Left colon (tissue), 2 donors: Measurements from ENCODE around the gene TIGD1. TPM values are rescaled to one million over a fixed set of nuclear protein-coding genes. Genes with fewer than 3 reads are reported as not detected.

ENCODE experiments used
- ATAC-seq: fragments of 200-7000 bp; cut with Tn5 transposase; one replicate; pipeline ENCODE4 v1.9.1; 2020; ENCODE audit warnings: mild to moderate bottlenecking, moderate library complexity
- DNase-seq, 2 donors: peaks; one replicate each; pipeline ENCODE4 v3.0.0-alpha.2; 2020
- intact Hi-C, 2 donors: fragments of 100-400 bp; cut with DNase I in 1 of 2; cut with micrococcal nuclease in 1 of 2; formaldehyde crosslinking; loops; one replicate each; pipeline versions ENCODE4 v1.11.2 to v1.14.0; 2022; cut with DNase I, micrococcal nuclease
- long read RNA-seq: library from polyadenylated mRNA; unstranded; transcript quantifications from one replicate; pipeline ENCODE4 v2.0.0, GENCODE V29; 2021
- total RNA-seq, 2 donors: library from RNA; stranded (reverse); fragmentation: NEBNext Ultra II Directional; extraction: Animal tissue kit (Norgen Biotek cat#: 25700); gene quantifications; one replicate each; pipeline ENCODE4 v1.2.1, GENCODE V29; 2021
- donor health status: DM: no; HTN: no; CAD: no.
- donor health status: DM: yes; HTN: yes; CAD: no.

Gene TIGD1
- 1 to 10 TPM; 4.4 to 4.5 TPM for total RNA-seq
- long read RNA-seq, partial matches to known transcripts = 0 of 3 reads
- long read RNA-seq, other reads (novel, unspliced or antisense) = 2 of 3 reads

- DNase-seq = peak; percentile 93 to 95
- intact Hi-C loops = no loop called here
- ATAC-seq = peak; percentile 94
These were observed at the start of gene TIGD1, which contains the start of gene EIF4E2 for GRCh38 chr2:232550354-232551249. Gene TIGD1, minus strand, starts transcription at chr2:232550557. Its CDS starts 675 bp downstream, at chr2:232549882. Gene EIF4E2, plus strand, starts transcription at chr2:232550689. Its CDS starts 36 bp downstream, at chr2:232550725.

GRCh38 chr2:232598293-232598692, 47.9 kb upstream of the TIGD1 start:
- ATAC-seq (no peak), DNase-seq (no peak)
- intact Hi-C loops = no loop called here

- intact Hi-C loops = no loop called here
- ATAC-seq (no peak), DNase-seq (no peak)
These were observed 47.2 kb upstream of the TIGD1 start for GRCh38 chr2:232597362-232598079.

- DNase-seq = no peak
- ATAC-seq = peak; percentile 10
- intact Hi-C loops = no loop called here
These were observed 43.6 kb upstream of the TIGD1 start for GRCh38 chr2:232593982-232594381.

- peak; percentile 80 for ATAC-seq
- DNase-seq = peak; percentile 55 to 87
These were observed 42.5 kb upstream of the TIGD1 start for GRCh38 chr2:232592772-232593395.

GRCh38 chr2:232588680-232589585, 38.6 kb upstream of the TIGD1 start:
- peak; percentile 65 to 88 for DNase-seq
- ATAC-seq = peak; percentile 70
- intact Hi-C loops = no loop called here

More at GRCh38 chr2:232592772-232593395, 42.5 kb upstream of the TIGD1 start:
- intact Hi-C loops = no loop called here

DNA sequence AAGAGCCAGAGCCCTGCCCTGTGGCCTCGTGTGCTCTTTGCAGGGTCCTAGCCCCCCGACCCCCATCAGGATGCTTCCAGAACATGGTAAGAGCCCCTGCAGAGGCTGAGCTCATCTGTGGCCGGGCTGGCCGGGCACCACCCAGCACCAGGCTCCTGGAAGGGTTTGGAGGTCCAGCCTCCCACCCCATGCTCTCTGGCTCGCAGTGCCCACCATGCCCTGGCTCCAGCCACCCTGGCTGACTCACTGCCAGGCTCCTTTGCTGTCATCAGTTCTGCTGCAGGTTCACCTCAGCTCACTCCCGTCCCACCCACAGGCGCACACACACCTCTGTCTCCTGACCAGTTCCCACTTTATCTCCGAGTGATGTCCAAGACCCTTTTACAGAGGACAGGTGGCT, 37.7 kb upstream of the TIGD1 start:
- intact Hi-C loops = no loop called here
- ATAC-seq (no peak), DNase-seq (no peak)

DNA sequence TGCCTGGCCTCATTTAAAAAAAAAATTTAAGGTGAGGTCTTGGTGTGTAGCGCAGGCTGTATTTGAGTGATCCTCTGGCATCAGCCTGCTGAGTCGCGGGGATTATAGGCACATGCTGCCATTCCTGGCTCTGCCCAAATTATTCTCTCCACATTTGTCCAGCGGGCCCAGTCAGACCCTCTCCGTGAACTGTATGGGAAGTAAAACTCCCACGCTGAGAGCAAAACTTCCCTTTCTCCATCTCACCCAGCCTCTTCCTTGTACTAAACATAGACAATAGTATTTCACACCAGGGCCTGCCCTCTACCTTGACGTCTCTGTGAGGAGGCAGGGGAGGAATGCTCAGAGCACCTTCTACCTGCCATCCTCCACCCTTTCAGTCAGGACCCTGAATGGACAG, 37.2 kb upstream of the TIGD1 start:
- intact Hi-C loops = no loop called here
- no peak for ATAC-seq
- DNase-seq = no peak

- no peak for DNase-seq
- no peak for ATAC-seq
- intact Hi-C loops = no loop called here
These were observed 36.7 kb upstream of the TIGD1 start for GRCh38 chr2:232586943-232587505.

DNA sequence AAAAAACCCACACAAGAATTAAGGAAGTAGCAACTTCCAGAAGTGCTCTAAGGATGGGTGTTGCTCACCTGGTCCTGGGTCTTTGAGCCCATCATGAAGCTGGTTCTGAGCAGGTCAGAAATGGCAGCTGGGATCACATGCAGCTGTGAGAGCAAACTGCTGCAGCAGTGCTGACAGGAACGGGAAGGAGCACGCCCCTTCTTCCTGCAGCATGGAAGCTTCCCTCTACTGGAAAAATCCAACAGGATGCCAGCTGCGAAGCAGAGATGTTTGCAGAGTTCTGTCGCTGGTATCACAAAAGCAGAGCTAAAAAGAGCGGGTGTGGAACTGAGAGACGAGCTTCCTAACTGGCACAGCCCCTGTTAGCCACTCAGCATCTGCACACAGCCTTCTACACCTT, 33.9 kb upstream of the TIGD1 start:
- no peak for DNase-seq
- intact Hi-C loops = no loop called here
- ATAC-seq = no peak

DNA sequence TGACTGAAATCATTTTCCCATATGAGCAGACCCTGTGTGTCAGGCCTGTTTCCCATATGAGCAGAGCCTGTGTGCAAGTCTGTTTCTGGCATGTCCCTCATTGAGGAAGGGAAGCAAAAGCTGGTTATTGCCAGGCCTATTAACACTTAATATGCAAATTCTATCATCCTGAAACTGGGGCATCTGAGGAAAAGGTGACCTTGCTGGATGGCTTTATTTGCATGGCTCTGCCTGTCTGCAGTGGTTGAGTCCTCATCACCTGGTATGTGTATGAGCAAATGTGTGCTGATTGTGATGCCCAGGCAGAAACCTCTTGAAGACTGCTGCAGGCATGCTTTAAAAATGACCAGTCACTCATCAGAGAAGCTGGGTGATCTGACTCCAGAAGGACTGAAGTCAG, 31.4 kb upstream of the TIGD1 start:
- no peak for ATAC-seq
- no peak for DNase-seq
- intact Hi-C loops = no loop called here

- DNase-seq (no peak), ATAC-seq (peak; percentile 1)
- intact Hi-C loops = no loop called here
These were observed 30.3 kb upstream of the TIGD1 start for GRCh38 chr2:232580648-232580981.

- no peak for DNase-seq
- intact Hi-C loops = no loop called here
- ATAC-seq = no peak
These were observed 28.3 kb upstream of the TIGD1 start for GRCh38 chr2:232578626-232579025.

DNA sequence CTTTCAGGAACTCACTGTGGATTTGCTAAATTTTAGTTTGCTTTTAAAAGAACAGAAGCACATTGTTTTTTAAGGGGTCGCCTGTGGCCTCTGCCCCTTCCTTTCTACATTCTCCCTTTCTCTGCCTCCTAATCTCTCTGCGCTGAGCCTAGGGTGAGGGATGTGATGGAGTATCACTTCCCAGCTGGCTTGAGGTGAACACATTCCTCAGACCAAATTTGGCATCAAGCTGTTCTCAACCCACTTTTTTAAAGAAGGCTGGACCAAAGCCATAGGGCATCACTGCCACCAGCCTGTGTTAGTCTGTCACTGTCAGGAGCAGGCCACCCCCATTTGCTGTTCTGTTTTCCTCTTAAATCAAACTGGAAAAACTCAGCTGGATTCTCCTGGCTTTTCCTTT, 27.5 kb upstream of the TIGD1 start:
- intact Hi-C loops = no loop called here
- DNase-seq = no peak
- no peak for ATAC-seq

- intact Hi-C loops = no loop called here
- no peak for ATAC-seq
- no peak for DNase-seq
These were observed 26.6 kb upstream of the TIGD1 start for GRCh38 chr2:232576995-232577394.

DNA sequence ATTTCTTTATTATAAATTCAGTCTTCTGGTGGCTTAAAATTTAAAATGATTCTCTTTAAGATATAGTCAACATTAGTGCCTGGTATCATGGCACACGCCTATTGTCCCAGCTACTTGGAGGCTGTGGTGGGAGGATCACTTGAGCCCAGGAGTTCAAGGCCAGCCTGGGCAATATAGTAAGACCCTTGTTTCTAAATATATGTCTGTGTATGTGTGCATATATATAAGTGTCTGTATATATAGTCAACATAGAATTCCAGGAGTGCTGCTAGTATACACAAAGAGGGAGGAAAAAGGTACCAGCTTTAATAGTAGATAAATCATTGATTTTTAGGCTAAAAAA, 25.0 kb upstream of the TIGD1 start:
- no peak for ATAC-seq
- intact Hi-C loops = no loop called here
- no peak for DNase-seq

DNA sequence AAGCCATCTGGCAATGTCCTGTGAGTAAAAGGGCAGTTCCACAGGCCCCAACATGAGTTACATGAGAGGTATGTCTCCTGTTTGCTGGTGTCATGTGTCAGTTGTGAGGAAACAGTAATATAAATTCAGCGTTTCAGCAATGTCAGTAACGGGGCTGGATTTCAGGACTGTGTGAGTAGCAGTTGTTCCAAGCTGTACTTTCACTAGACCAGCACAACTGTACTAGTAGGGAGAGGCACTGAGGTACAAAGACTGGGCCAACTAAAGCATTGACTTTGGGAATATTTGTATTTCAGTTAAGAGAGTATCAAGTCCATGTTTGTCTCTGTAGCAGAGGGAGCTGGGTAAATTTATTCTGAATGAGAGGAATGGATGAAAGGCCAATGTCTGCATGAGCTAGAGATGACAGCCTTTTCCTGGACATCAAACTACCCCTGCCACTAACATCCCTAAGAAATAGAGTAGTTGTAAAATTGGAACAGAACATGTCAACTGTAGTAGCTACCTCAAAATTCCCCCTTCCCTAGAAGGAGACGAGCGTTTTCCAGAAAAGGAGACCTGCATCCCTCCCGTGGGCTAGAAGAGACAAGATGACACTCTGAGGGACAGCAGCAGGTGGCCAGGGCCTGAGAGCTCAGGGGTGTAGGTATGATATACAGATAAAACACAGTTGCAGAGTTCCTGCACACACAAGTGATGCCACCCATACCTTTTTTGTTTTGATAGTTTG, 24.5 kb upstream of the TIGD1 start:
- intact Hi-C loops = no loop called here
- ATAC-seq (peak; percentile 40), DNase-seq (no peak)
